HG03064 (cell line): ENCODE results near the gene TM9SF3.

ENCODE experiments used
- ATAC-seq: cut with Tn5 transposase; IDR thresholded peaks from one replicate; pipeline ENCODE4 v1.9.1; 2021; ENCODE audit warnings: low read depth; ENCODE audit not compliant: unreplicated experiment

TM9SF3 gene

GRCh38 chr10:96586419-96587263 is at the start of gene TM9SF3:
Gene TM9SF3, minus strand, starts transcription at chr10:96587012. Its CDS starts 177 bp downstream, at chr10:96586835.
- ATAC-seq, result peak; percentile 58

DNA sequence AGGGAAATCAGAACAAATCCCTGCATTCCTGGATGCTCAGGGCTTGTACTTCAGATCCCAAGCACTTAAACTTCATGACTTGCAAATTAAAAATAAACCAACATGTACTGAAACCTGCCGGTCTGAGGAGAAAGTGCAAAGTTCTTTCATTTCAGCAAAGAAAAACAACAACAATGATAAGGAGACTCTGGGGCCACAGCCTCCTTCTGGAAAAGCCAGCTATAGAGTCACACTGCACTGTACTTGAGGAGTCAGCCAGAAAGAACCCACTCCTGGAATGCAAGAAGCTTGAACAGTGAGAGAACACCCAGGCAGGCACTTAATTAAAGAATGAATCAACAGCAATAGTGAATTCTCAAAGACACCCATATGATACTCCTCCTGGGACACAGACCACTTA is 49.7 kb upstream of the TM9SF3 start:
- ATAC-seq, result no peak

GRCh38 chr10:96632974-96633710 is 46.3 kb upstream of the TM9SF3 start:
- ATAC-seq, result no peak

GRCh38 chr10:96627292-96627691 is 40.5 kb upstream of the TM9SF3 start:
- ATAC-seq, result no peak

DNA sequence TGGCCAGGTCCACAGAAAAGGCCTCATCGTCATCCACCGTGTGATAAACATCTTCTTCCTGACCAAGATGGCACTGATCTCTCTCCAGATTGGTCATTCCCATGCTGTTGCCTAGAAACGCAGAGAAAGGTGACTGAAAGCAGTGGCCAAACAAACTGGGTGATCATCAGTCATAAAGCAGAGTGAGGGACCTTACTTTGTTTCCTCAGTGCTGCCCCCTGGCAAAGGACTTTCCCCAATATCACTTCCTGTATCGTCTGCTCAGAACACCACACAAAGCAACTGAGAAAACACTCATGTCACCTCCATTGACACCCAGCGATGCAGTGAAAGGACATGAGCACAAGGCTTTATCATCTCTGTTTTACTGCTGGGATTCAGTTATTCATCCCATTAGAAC is 40.0 kb upstream of the TM9SF3 start:
- no peak for ATAC-seq

DNA sequence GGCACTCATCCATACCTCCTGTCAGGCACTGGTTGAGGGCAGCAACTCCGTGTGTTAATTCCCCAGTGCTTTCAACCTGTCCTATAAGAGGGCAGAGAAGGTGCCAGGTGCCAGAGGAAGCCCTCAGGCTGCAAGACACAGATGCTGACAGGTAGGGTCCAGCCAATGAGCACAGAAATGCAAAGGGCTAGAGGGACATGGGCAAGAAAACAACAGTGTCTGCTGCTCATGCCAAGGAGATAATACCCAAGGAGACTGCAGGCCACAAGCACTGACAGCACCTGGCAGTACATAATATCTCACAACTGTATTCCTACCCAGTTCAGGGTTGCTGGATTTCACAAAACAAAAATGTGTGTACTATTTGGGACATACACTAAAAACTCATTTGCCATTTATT is 38.4 kb upstream of the TM9SF3 start:
- no peak for ATAC-seq

GRCh38 chr10:96622013-96622787 is 35.4 kb upstream of the TM9SF3 start:
- no peak for ATAC-seq

DNA sequence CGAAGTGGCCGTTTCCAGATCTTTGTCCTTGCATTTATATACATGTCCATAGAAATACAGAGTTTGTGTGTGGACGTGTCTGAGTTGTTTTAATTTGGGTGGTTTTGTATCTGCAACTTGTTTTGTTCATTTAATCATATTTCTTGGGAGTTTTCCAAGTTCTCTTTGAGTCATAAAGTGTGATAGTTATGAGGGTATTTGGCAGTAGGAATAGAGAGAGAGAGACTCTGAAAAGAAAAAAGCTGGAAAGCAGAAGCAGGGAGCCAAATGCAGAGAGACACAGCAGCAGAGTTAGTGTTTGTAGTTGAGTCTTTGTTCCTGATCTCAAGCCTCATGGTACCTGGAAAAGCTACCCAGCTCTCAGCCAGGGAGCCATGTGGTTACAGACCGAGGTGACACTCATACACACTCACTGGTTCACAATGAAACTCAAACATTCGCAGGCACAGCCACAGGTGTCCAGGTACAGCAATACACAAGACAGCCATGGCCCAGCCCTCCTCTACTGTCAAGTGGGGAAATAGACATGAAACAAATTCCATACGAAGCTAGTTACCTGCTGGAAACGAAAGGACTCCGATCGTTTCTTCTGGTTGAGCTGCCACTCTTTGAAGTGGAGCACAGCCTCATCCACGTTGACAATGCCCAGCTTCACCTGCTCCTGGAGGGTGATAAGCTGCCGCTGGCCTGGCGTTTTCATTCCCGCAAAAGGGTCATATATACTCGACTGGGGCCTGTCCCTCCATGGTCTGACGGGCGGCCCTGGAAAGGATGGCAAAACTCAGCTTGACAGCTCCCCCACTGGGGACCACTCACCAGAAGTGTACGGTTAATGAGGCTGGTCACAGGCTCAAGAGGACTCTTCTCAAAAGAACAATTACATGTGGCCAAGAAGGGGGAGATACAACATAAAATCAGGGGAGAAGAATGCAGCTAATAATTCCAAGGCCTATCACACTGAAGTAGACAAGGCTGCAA is 33.3 kb upstream of the TM9SF3 start:
- ATAC-seq, result no peak

DNA sequence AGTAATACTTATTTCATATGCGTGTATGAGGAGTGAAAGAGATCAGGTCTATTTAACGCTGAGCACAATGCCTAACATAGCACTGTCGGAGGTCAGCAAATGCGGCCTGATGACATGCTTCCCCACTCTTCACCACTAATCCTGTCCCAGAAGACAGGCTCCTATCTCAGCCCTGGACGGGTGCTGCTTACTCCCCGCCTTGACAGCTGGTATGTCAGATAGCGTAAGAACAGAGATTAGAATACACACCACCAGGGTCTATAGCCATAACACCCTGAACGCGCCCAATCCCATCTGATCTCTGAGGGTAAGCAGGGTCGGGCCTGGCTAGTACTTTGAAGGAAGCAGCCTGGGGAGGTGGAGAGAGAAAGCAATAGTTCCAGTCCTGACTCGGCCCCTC is 32.3 kb upstream of the TM9SF3 start:
- no peak for ATAC-seq

GRCh38 chr10:96618653-96619052 is 31.8 kb upstream of the TM9SF3 start:
- ATAC-seq, result no peak

GRCh38 chr10:96616961-96617360 is 30.1 kb upstream of the TM9SF3 start:
- ATAC-seq, result no peak

DNA sequence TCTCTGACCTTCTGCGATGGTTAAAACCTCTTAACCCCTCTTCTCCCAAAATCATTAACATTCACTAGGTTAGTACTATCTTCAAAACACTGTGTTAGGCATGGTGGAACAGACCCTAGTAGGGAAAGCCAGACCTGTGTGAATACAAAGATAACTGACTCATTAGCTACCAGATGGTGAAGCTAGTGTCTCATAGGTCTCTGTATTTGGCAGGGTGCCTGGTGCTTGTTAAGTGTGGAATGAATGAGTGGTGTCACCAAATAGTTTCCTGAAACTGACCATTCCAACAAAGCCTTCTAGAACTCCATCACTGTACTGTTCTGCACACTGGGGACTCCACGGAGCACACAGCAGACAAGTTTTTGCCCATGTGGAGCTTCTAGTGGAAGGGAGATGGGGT is 27.7 kb upstream of the TM9SF3 start:
- no peak for ATAC-seq

DNA sequence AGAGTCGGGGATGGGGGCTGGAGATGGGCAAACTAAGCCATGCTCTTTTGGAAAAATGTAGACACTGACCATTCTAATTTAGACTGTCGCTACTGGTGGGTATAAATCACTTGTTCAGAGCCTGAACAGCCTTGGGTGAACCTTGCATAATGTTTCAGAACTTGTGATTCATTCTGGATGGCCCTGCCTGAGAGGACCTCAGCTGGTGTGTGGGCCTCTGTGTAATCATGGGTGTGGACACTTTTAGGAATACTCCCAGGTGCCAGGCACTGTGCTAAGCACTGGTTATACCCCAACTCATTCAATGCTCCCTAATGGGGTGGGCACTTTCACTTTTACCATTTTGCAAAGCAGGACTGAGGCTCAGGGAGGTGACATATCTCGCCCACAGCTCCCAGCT is 26.8 kb upstream of the TM9SF3 start:
- ATAC-seq, result no peak

DNA sequence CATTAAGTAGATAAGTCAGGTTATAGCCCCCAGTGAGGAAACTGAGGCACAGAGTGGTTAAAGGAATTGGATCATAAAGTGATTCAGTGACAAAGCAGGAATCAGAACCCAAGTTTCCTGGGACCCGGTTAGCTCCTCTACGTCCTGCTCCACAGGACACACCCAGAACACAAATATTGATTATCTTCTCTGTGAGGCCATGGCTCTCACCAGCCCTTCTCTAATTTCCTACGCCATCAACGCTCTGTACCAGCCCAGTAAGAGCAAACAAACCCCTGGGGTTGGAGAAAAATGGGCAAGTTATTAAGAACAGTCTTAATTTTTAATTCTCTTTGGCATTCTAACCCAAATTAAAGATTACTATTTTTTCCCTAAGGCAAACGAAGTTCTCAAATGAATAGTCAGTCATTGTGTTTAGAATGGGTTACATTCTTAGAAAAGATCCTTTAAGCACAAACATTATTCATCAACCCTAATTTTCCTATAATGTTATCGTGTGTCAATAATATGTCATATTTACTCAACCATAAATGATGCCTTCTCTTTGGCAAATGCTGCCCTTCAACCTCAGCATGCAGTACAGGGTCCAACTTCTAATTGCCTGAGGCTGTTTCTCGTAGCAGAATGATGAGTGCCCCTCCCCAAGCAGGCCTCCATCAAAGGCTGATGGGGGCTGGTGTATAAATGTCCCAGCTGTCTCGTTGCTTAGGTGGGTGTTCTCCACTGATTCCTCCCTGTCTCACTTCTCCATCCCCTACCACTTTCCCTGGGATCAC is 25.4 kb upstream of the TM9SF3 start:
- no peak for ATAC-seq

DNA sequence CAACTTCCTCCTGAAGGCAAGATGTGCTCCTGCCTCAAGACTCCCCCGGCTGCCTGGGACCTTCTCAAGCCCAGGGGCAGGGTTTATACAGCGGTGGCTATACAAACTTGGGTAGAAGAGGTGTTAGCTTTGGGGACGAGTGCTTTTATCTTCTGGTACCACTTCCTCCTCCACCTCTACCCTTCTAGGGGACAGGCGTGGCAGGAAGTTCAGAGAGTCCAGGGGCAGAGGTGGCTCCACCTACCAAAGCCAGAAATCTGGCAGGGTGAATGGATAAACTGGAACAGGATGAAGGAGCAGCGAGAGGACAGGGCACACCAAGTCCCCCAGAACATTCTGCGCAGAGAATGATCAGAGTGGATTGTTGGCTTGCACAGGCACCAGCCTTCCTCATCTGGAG is 24.0 kb upstream of the TM9SF3 start:
- ATAC-seq, result no peak

DNA sequence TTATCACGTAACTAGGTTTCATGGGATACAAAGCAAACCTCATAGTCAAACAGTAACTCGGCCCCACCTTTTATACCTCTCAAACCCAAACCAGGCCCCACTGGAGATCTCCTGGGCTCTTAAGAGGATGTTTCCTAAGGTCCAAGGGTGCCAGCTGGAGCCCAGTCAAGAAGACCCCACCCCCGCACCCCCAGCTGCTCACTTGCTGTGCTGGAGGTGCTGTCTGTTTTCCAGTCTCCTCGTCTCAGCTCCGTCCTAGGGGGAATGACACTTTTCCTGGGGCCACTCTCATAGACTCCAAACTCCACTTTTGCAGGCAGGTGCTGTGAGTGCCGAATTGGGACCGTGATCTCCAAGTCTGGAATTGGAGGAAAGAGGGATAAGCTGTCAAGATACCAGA is 22.7 kb upstream of the TM9SF3 start:
- ATAC-seq, result no peak

- ATAC-seq, result no peak
Observed at GRCh38 chr10:96608805-96609204, 22.0 kb upstream of the TM9SF3 start.

DNA sequence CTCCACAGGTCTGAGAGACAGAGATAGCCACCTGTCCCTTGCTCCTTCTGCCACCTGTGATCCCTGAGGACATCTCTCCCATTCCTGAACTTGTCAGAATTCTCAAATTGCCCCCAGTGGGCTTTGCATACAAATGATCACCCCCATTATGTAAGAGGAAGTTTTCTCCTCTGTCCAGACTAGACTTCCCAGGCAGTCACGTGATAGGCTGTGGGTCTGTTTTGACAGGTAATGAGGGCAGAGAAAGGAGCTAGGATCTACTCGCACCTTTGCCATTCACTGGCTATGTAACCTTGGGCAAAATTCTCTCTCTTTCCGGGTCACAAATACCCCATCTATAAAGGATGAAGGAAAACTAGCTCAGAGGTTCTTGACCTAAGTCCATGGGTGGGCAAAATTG is 21.4 kb upstream of the TM9SF3 start:
- ATAC-seq, result no peak

DNA sequence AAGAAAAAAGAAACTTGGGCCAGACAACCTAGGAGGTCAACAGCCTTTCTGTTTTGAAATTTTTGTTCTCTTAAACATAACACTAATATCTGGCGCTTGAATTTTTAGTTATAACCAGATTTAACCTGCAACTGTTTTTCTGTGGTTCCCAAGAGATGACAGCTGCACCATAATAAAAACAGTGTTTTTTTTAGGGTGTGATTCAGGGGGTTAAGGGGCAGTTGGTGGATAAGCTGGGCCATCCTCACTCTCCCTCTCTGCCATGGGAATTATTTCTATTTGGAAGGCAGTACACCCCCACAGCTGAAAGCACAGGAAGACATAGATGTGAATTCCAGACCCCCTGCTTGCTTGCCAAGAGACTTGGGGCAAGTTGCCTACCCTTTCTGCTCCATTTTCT is 20.1 kb upstream of the TM9SF3 start:
- no peak for ATAC-seq
